HG03064 (cell line): Measurements from ENCODE around the gene C22orf39.

ENCODE experiments used
- ATAC-seq: cut with Tn5 transposase; IDR thresholded peaks from one replicate; pipeline ENCODE4 v1.9.1; 2021; ENCODE audit warnings: low read depth; ENCODE audit not compliant: unreplicated experiment

Gene C22orf39

DNA sequence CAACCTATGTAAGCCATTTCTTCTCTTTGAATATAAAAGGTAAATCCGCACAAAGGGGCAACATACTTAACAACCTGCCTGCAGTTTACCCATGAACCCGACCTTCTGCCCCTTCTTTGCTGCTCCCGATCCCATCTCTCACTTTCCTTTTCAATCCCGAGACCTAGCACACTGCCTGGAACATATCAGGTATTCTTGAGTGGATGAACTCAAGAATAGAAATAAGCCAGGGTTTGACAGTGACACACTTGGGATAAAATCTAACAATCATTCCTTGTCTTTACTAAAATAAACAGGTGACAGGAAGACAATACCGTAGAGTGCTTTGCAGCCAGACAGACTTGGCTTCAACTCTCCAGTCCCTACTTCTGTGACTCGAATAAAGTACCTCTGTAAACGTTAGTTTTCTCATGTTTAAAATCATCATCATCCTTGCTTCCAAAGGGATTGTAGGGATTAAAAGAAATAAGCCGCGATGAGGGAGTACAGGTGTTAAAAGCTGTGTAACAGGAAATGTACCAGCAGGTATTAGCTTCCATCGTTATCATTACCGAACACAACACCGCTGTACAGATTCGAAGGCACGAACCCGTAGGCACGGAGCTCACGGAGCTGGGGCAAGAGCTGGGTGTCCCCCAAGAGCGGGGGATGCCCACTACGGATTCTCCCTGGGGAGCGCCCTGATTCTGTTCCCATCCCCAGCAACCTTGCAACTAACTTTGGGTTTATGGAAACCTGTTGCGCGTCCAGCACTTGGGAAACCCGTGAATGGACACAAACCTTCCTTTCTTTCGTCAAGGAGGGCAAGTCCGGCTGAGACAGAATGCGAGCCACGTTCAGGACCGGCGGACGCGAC, 30.8 kb upstream of the C22orf39 start:
- no peak for ATAC-seq

DNA sequence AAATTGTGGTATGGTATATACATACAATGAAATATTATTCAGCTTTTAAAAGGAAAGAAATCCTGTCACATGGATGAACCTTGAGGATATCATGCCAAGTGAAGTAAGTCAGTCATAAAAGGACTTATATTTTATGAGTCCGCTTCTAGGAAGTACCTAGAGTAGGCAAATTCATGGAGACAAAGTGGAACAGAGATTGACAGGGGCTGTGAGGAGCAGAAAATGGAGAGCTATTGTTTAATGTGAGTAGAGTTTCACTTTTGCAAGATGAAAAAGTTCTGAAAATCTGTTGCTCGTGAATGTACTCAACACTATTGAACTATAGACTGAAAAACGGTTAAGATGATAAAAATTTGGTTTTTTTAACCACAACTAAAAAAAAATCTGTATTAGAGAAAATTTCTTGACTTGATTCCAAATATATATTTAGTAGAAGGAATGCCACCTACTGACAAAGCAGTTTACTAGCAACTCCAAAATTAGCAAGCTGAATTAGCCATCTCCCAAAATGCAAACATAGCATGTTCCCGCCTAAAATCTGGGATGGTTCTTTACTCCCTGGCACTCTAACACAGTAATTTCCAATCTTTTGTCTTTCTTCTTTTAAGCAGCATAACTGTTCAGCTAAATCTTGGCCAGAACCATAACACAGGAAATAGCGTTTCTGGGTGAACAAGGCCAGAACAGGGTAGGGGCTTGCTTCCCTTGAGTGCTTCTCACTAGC, 30.0 kb upstream of the C22orf39 start:
- ATAC-seq, result no peak

DNA sequence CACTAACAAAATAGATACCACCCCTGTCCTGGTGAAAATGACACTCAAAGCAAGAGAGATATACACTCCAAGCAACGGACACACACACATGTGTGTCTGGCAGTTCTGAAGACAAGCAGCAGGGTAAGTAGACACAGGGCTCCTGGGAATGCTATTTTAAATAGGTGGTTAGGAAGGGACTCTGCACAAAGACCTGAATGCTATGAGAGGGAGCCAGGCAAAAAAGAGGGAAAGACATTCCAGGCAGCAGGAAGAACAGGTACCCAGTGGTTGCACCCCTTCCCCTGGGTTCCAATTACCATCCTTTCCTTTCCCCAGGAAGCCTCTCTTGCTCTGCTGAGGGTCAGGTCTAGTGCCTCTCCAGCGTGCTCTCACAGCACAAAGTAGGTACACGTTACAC, 28.5 kb upstream of the C22orf39 start:
- no peak for ATAC-seq

DNA sequence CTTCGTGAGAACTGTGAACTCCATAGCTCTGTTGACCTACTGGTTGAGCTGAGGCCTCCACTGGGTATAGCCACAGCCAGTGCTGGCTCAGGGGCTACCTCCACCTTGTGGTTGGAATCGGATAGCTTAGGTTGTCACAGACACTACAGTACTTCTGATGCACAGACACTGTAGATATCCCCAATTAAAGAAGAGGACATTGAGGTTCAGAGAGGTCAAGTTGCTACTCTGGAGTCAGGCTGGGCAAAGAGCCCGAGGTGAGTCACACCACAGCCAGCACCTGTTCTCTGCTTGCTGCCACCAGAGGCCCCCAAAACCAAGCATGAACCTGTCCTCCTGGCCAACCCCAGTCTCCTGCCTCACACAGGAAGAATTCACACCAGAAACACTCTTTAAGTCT, 26.1 kb upstream of the C22orf39 start:
- ATAC-seq, result no peak

GRCh38 chr22:19472233-19472632, 24.7 kb upstream of the C22orf39 start:
- ATAC-seq, result no peak

DNA sequence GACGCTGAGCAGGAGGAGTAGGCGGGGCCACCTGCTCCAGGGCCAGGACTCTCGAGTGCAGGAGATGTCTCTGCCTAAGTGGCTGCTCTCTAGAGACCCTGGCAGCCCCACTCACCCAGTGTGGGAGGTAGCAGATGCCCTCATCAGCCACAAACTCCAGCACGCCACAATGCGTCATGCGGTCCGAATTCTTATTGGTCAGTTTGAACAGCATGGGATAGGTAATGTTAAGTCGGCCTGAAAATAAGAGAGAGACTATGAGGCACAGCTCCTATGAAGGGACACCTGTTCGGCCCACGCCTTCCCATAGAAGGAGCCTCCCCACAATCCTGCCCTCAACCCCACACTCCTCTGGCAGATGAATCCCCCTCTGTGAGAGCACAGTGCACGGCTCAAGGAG, 24.1 kb upstream of the C22orf39 start:
- ATAC-seq, result no peak

GRCh38 chr22:19470010-19470409, 22.5 kb upstream of the C22orf39 start:
- no peak for ATAC-seq

GRCh38 chr22:19469421-19469820, 21.9 kb upstream of the C22orf39 start:
- no peak for ATAC-seq

DNA sequence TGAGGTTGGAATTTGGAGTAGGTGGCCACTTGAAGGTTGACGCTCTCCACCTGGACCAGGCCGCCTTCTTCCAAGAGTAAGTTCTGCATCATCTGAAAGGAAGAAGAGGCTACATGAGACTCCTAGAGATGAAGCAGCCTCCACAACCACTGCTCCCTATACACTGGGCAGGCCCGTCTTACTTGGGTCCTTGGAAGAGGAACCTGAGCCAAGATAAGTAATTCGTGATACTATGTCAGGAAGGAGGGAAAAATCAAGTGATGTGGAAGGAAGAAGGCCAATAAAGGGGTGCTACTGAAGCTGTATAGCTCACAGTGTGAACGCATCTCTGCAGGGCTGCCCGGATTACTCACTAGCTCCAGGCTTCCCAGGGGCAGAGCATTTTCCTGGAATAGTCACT, 20.4 kb upstream of the C22orf39 start:
- ATAC-seq, result no peak

- no peak for ATAC-seq
Observed at GRCh38 chr22:19466848-19467752, 19.6 kb upstream of the C22orf39 start.

DNA sequence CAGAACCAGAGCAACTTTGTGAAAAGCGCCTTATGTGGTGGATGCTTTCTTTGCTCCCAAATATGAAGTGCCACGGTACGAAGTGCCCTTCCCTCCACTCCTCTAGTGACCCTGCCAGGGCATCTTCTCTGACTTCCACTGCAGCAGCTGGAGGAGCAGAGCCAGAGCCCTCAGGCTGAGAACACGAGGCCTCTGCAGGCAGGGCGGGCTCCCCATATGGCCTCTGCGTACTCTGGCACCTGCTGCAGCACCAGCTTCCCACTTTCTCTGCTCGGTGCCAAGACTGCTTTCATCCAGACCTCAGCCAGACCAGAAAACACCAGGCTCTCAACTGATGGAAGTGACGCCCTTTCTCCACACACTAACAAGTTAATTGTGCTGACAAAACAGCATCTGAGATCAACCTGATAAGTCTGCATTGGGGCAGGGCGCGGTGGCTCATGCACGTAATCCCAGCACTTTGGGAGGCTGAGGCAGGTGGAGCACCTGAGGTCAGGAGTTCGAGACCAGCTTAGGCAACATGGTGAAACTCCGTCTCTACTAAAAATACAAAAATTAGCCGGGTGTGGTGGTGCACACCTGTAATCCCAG, 18.7 kb upstream of the C22orf39 start:
- ATAC-seq, result no peak

DNA sequence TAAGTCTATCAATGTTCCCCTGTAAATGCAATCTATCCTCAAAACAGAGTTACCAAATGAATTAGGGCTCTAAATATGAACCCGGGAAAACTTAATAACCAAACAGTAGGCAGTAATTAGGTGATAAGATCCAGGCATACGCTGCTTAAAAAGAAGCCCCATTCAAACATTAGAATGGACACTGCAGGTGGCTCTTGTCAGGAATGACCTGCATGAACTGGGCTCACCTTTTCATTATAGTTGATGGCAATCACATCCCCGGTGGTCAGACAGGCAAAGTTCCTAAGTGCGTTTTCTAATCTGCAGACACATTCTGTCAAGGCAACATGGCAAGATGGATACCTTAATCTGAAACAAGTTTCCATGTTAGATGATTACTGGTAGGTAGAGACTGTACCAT, 17.5 kb upstream of the C22orf39 start:
- ATAC-seq, result no peak

GRCh38 chr22:19464546-19464945, 17.0 kb upstream of the C22orf39 start:
- ATAC-seq, result no peak

- ATAC-seq, result no peak
Observed at GRCh38 chr22:19463491-19464469, 16.3 kb upstream of the C22orf39 start.

DNA sequence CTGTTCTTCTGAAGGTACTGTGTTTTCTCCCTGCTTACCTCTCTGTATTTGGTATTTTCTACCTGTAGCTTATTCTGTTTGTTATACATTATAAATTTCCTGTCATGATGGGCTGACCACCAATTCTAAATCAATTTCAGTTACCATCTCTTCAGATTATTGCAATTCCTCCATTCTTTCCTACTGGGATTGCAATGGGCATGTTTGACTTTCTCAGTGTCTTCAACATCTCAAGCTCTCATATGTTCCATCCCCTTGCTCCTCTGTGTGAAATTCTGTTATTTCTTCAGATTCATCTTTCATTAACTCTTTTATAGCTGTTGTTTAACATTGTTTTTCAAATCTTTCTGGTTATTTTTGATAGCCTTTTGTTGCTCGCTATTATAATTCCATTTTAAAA, 15.5 kb upstream of the C22orf39 start:
- ATAC-seq, result no peak

DNA sequence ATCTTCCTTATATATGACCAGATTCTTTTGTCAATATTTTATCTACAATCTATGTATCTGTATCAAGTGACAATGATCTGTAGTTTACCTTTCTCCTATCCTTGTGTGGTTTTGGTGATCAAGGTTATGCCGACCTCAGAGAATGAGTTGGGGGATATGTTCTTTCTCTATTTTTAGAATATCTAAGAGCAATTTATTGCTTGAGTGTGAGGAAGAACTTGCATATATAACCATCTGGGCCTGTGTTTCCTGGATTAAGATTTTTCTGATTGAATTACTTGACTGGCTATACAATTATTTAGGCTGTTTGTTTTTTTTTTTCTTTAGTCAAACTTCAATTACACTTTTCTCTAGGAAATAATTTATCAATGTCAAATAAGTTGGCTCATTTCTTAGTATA, 14.0 kb upstream of the C22orf39 start:
- no peak for ATAC-seq

- no peak for ATAC-seq
Observed at GRCh38 chr22:19460036-19460435, 12.5 kb upstream of the C22orf39 start.

- ATAC-seq, result no peak
Observed at GRCh38 chr22:19457828-19458428, 10.4 kb upstream of the C22orf39 start.

DNA sequence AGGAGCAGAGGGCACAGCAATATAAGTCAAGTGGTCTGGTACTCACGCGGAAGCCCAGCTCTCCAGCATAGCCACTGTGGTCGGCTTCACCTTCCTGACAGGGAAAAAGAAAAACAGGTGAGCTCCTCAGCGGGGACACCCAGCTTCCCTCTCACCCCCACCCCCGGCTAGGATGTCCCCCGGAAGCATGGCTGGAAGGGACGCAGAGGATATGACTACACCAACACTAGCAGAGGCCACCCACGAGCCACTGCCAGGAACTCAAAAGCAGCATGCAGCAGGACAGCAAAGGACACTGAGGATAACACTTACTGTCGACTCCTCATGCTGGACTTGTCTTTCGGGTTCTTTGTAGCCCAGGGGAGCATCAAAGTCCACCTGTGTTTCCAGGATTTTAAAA, 9.0 kb upstream of the C22orf39 start:
- ATAC-seq, result no peak
